HG02884 (cell line): ENCODE results near the gene CTTNBP2NL.
"Not testable (repeated sequence)": the region's sequence is repeated elsewhere in the genome, so short reads cannot be mapped to it uniquely, and the experiment has no call there.

Source experiments
- ATAC-seq: cut with Tn5 transposase; IDR thresholded peaks from one replicate; pipeline ENCODE4 v1.9.1; 2021; ENCODE audit warnings: mild to moderate bottlenecking, moderate library complexity; ENCODE audit not compliant: unreplicated experiment

Gene CTTNBP2NL

DNA sequence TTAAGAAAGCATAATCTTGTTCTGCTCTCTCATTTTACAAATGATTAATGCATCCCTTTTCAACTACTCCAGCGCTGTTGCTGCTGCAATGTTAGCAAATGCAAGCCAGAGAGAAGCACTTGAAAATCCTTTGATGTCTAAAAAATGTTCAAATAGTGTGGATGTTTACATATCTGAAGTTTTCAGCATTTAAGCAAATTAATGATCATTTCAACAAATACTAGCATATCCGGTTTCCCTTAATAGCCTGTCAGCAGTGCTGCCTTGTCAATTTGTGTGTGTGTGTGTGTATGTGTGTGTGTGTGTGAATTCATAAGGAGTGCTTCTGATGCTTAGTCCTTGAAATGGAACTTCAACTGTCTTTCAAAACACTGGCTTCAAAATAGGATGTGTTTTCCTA, 64.6 kb downstream of the CTTNBP2NL start:
- no peak for ATAC-seq

DNA sequence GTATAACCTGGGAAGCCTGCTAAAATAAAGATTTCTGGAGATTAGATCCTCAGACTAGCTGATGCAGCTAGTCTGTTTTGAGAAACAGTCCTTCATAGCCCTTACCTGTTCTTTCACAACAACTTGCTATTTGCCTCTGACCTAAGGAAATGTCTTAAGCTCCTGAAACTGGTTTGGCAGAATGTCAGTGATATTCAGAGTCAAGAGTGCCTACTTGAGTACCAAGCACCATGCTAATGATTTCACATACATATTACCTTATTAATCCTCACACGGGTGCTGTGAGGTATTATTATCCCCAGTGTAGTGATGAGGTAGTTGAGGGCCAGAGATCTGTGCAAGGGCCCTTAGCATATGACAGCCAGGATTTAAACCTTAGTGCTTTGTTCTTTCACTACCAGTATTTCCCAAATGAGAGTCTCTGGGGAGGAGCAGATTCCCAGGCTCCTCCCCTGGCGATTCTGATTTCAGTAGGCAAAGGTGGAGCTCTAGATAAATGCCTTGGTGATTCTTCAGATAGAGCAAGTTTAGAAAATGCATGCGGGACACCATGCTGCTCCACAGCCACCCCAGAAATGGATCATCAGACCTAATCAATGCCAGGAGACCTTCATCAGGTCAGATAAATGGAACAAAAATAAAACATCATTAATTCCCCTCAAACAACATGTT, 65.3 kb downstream of the CTTNBP2NL start:
- no peak for ATAC-seq

DNA sequence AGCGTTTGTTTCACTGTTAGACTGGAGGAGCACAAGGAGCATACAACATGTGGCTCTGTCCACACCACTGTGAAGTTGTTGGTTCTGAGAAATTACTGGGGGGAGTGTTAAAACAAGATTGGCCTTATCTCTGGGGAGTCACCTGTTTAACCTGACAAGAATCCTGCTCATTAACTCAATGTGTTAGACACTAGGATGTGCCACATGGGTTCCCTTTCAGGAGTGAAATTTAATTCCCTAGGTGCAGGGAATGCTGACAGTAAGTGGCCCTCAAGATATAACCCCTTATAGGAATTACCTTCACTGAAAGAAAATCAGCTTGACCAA, 66.9 kb downstream of the CTTNBP2NL start:
- ATAC-seq: no peak

DNA sequence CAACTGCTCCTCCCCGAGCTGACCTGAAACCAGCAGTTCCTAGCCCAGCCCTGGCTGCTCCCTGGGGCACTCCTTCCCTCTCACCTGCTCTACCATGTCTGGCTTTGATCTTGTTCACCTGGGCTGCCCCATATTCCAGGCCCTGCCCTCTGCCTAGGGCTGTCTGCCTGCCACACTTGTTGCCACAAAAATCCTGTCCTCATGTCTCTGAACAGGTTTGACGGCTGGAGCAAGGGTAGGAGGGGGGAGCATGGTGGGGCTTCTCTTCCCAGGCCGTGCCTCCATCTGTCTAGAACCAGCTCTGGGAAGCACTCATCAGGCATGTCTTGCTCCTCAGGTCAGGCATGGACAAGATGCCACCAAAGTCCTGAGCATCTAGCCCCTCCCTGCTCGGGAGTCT, 68.5 kb downstream of the CTTNBP2NL start:
- ATAC-seq: no peak

DNA sequence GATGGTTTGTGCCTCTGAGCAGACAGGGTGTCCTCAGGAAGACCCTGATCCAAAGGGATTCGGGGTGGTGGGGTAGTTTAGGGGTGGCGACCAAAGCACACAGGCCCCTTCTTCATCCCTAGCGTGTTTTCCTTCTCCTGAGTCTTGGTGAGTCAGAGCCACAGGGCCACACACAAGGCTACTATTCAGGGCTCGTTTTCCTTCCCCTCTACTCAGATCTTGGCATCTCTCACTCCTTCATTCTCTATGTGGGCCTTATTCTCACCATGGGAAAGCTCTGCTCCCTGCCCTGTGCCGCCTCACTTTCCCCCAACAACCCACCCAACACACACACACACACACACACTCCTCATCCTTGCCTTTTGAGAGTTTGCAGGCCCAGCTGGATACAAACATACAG, 69.1 kb downstream of the CTTNBP2NL start:
- ATAC-seq: no peak

DNA sequence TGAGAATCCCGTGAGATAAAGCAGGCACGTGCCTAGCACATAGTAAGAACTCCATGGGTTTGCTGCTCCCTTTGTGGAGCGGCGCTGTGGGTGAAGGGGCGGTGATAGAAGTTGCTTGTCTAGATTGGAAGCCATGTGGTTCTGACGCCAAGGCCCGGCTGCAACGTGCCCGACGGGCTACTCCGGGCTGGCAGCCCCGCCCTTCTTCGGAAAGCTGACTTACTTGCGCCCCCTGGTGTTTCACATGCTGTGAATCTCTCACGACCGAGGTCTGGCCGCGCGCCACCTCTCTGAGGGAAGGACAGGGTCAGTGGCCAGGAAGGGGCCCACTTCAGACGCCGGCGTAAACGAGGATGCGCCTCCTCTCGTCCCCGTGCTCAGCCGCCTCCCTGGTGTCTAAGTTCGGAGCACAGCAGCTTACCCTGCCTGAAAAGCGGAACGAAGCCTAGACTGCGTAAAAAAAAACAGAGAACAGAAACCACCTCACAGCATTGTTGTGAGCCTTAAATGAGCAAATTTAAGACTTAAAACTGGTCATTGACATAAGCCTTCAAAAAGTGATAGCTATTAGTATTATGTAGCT, 70.2 kb downstream of the CTTNBP2NL start:
- peak; percentile 91 for ATAC-seq

DNA sequence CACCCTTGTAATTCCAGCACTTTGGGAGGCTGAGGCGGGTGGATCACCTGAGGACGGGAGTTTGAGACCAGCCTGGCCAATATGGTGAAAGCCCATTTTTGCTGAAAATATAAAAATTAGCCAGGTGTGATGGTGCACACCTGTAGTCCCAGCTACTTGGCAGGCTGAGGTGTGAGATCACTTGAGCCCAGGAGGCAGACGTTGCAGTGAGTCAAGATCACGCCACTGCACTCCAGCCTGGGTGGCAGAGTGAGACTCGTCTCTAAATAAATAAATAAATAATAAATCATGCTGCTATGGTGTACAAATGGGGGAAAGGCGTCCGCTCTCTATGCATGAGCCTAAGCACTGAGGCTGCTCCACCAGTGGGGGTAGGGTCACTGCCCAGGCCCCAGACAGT, 74.3 kb downstream of the CTTNBP2NL start:
- not testable (repeated sequence) for ATAC-seq

DNA sequence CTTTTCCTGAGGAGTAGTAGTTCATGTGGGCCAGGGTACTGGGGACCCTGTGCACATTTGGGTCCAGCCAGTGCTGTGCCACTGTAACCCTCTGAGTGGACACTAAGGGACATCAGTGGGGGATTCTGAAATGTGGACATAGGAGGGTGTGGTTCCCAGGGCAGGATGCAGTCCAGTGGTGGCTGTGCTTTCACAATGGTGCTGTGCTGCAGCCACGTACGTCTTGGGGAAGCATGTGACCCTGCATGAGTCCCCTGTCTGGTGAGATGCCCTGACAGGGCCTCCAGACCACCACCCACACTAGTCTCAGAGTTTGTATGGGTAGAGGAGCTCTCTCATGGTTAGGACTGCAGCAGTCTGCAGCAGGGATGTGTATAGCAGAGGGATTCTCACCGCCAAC, 75.0 kb downstream of the CTTNBP2NL start:
- ATAC-seq: no peak

DNA sequence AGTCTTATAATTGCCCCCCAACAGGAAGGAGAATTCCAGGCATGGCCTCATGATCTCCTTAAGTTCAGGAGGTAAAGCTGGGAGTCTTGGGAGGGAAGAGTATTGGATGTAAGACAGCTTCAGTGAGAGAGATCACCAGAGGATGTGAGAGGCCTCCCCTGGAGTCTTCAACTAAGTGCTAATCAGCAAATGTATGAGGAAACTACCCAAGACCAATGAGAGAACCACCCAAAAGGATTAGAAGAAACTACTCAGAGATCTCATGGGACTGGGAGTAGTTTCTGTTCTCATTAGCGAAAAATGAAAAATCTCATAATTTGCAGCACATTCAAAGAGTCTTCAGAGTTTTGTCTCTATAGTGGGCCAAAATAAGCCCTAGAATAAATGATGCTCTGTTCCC, 76.1 kb downstream of the CTTNBP2NL start:
- no peak for ATAC-seq

DNA sequence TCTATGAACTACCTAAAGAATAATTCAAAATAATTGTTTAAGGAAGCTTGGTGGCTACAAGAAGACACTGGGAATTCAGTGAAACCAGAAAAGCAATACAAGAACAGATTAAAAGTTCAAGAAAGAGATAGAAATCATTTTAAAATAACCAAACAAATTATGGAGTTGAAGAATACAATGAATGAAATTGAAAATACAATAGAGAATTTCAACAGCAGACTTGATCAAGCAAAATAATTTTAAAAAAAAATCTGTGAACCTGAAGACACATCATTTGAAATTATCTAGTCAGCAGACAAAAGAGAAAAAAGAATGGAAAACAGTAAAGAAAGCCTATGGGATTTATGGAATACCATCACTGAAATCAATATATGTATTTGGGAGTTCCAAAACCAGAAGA, 81.5 kb downstream of the CTTNBP2NL start:
- ATAC-seq: no peak

DNA sequence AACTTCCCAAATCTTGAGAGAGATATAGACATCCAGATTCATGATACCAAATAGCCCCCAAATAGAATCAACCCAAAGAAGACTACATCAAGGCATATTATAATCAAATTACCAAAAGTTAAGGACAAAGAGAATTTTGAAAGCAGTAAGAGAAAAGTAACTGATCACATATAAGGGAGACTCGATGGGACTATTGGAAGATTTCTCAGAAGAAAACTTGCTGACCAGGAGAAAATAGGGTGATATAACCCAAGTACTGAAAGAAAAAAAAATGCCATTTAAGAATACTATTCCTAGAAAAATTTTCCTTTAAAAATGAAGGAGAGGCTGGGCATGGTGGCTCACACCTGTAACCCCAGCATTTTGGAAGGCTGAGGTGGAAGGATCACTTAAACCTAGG, 82.3 kb downstream of the CTTNBP2NL start:
- ATAC-seq: no peak

DNA sequence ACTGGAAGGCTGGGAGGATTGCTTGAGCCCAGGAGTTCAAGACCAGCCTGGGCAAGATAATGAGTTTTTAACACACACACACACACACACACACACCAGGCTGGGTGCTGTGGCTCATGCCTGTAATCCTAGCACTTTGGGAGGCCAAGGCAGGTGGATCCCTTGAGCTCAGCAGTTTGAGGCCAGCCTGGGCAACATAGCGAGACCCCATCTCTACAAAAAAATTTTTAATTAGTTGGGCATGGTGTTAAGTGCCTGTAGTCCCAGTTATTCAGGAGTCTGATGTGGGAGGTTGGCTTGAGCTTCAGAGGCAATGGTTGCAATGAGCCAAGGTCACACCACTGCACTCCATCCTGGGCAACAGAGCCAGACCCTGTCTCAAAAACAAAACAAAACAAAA, 90.0 kb downstream of the CTTNBP2NL start:
- ATAC-seq: not testable (repeated sequence)

DNA sequence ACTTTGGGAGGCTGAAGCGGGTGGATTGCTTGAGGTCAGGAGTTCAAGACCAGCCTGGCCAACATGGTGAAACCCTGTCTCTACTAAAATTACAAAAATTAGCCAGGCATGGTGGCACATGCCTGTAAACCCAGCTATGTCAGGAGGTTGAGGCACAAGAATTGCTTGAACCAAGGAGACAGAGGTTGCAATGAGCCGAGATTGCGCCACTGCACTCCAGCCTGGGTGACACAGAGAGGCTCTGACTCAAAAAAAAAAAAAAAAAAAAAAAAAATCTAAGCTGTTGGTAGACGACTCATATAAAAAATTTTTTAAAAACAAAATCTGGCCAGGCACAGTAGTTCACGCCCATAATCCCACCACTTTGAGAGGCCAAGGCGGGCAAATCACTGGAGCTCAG, 91.7 kb downstream of the CTTNBP2NL start:
- not testable (repeated sequence) for ATAC-seq

DNA sequence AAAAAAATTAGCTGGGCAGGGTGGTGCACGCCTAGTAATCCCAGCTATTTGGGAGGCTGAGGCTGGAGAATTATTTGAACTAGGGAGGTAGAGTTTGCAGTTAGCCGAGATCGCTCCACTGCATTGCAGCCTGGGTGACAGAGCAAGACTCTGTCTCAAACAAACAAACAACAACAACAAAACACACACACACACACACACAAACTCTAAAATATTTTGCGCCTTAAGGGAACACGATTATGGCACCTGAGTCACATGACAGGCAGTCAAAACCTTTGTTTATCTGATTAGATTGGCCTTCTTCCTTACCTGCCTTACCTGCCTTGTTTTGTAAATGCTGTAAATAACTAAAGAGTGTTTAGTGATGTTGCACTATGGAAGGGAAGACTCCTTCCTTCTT, 92.1 kb downstream of the CTTNBP2NL start:
- no peak for ATAC-seq

DNA sequence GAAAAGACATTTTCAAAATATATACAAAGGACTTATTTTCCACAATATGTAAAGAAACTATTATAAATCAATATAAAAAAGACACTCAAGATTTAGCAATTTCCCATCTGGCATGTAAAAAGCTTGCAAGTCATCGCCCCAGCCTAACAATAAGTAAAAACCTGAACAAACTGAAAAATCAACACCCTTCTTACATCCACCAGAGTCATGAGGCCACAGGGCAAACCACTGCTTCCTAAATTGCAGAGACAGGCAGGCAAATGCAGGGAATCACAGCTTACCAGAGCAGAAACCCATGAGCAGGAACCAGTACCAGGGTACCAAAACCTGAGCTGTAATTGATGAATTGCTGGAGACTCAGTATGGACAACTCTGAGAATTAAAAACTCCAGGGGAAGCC, 96.1 kb downstream of the CTTNBP2NL start:
- ATAC-seq: no peak

DNA sequence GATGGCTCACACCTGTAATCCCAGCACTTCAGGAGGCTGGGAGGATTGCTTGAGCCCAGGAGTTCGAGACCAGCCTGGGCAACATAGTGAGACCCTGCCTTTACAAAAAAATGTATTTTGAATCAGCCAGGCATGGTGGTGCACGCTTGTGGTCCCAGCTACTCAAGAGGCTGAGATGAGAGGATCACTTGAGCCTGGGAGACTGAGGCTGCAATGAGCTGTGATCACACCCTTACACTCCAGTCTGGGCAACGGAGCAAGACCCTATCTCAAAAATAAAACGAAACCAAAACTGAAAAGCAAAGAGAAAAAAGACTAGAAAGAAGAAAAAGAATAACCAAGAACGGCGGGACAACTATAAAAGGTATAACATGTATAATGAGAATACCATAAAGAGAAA, 97.3 kb downstream of the CTTNBP2NL start:
- ATAC-seq: no peak

DNA sequence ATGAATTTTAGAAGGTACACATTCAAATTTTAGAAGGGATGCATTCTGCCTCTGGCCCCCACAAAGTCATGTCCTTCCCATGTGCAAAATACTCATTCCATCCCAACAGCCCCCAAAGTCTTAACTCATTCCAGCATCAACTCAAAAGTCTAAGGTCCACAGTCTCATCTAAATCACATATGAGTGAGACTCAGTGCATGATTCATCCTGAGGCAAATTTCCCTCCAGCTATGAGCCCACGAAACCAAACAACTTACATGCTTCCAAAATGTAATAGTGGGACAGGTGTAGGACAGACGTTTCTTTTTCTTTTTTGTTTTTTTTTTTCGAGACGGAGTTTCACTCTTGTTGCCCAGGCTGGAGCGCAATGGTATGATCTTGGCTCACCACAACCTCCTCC, 100.3 kb downstream of the CTTNBP2NL start:
- no peak for ATAC-seq

DNA sequence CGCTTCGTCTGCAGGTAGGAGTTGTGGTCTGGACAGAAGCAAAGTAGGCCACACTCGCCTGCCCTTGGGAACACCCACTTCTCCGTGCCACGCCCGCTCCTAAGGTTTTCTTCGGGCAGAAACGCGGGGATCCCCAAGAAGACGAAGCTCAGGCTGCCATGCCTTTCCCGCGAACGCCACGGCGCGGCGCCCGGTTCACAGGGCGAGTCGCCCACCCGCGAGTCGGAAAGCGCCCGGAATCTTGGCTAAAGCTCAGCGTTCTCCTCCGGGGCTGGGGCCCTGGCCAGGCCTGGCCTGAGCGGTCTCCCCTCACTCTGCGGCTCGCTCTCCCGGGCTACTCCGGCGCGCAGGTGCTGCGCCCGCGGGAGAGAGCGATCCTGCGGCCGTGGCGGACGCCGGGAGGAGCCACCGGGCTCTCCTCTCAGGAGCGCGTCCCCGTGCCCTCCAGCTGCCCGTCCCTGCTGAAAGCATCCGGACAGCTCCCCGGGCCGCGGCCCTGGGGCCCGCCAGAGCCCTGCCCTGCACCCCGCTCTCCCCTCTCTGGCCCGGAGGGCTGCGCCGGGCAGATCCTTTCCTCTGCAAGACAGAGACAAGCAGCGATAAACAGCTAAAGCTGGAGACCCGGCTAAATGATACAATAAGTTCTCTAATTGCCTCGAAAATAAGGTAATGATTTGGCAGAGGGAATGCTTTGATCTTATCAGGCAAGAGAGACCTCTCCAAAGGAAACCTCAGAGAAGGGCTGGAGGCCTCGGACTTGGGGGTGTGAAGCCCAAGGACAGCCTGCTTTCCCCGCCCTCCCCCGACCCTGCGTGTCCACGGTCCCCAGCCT, 106.0 kb downstream of the CTTNBP2NL start:
- ATAC-seq: no peak

DNA sequence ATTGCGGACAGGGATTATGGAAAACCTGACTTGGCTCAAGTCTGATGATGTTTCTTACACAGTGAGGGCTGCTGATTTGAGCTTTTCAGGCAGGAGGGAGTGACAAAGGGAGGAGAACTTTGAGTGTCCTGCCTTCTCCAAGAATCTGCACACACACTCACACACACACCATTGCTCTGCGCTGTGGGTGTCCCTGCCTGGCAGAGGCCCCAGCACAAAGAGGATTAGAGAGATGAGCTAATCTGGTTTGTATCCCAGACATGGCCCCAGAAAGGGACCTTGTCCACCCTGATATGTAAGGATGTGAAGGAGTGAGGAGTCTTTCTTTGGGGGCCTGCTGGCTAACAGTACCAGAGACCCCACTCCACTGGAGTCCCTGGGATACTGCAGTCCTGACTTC, 106.8 kb downstream of the CTTNBP2NL start:
- ATAC-seq: no peak

DNA sequence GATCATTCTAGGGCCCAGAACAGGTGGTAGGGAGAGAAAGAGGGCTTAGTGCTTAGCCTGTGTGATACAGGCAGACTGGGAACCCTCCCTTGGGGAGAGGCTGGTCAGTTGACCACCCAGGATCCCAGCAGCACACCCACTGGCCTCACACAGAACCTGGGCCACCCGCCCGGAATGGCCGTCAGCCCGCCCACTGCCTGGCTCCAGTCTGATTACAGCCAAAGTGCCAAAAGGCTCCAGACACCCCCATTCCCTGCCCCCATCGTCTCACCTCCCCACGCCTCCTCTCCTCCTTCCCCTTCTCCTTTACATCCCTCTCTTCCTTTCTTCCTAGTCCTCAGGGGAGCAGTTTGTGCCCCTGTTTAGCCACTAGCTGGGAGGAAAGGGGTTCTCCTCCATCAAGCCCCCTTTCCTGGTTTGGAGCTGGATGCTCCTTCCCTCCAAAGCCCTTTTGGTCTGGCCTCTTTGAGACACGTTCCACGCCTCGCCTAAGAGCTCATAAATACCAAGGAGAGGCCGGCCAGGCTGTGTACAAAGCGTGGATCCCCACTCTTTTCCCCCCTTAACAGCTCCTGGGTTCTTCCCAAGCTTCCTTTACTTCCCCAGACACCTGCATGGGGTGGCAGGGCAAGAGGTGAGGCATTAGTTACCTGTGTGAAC, 108.1 kb downstream of the CTTNBP2NL start:
- no peak for ATAC-seq

DNA sequence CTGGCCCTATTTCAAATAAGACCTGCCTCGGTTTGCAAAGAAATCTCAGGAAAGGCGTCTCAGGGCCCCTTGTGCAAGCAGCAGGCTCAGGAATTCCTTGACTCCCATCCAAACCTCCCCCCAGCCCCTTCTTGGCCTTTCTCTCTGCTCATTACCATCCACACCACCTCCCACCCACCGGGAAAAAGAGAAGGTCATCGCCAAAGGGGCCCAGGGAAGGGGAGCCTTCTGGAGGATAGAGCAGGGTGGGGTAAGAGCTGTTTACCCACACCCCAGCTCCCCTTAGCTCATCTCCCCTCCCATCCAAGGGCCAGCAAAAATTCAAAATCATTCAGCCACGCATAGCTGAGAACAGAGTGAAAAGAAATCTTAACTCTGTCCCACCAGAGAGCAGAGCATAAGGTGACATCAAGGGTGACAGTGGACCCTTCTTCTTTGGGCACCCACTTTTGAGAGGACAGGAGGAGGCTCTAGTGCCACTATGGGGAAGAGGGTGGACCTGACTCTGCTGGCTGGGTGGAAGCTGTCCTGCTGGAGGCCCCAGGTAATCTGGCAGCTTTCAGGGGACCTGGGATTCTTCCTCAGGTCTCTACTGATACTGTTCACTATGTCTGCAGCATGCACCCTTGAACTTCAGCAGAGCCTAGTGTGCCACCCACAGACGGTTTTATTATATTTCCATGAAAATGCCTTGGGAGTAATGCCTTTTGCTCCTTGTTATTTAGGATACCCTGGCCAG, 108.8 kb downstream of the CTTNBP2NL start:
- ATAC-seq: no peak
